OCI-LY1 (cell line): ENCODE results near the gene FRAS1.
"Not testable (repeated sequence)": the region's sequence is repeated elsewhere in the genome, so short reads cannot be mapped to it uniquely, and the experiment has no call there.

Experiments used
- H2AFZ ChIP-seq: fragments of 200-600 bp; sonication (generic), shearing (Covaris generic); 2 replicates; pipeline ENCODE4 v1.6.0; 2014; ENCODE audit warnings: antibody characterized with exemption, mild to moderate bottlenecking, low read length
- H3F3A ChIP-seq: fragments of 200-600 bp; sonication (generic), shearing (Covaris generic); 2 replicates; pipeline ENCODE4 v1.6.0; 2014; ENCODE audit warnings: mild to moderate bottlenecking, antibody characterized with exemption, low read length, moderate library complexity; ENCODE audit not compliant: insufficient read depth
- H3K27ac ChIP-seq: fragments of 200-600 bp; sonication (generic); 2 replicates; pipeline ENCODE4 v1.5.1; 2014; ENCODE audit warnings: low read length, mixed run types, mild to moderate bottlenecking, low read depth; ENCODE audit not compliant: poor library complexity, severe bottlenecking
- H3K27me3 ChIP-seq: fragments of 200-600 bp; sonication (generic); 2 replicates; pipeline ENCODE4 v1.6.0; 2014; ENCODE audit warnings: antibody characterized with exemption, mild to moderate bottlenecking, low read length, moderate library complexity; ENCODE audit not compliant: insufficient read depth
- H3K36me3 ChIP-seq: fragments of 200-600 bp; sonication (generic); 2 replicates; pipeline ENCODE4 v1.6.1; 2014; ENCODE audit warnings: mild to moderate bottlenecking, antibody characterized with exemption, low read length, moderate library complexity, mixed read lengths; ENCODE audit not compliant: insufficient read depth
- H3K4me1 ChIP-seq: fragments of 200-600 bp; sonication (generic); 2 replicates; pipeline ENCODE4 v1.5.1; 2014; ENCODE audit warnings: mild to moderate bottlenecking, low read length, moderate library complexity; ENCODE audit not compliant: insufficient read depth, severe bottlenecking
- H3K4me2 ChIP-seq: fragments of 200-600 bp; sonication (generic), shearing (Covaris generic); 2 replicates; pipeline ENCODE4 v1.6.1; 2014; ENCODE audit warnings: low read length
- H3K4me3 ChIP-seq: fragments of 200-600 bp; sonication (generic); 2 replicates; pipeline ENCODE4 v1.5.1; 2014; ENCODE audit warnings: low read length, low read depth, mild to moderate bottlenecking, mixed read lengths; ENCODE audit not compliant: poor library complexity, severe bottlenecking
- H3K79me2 ChIP-seq: fragments of 200-600 bp; shearing (Covaris generic); 2 replicates; pipeline ENCODE4 v1.6.1; 2016; ENCODE audit warnings: mixed run types, low read length, mixed read lengths; ENCODE audit not compliant: insufficient read depth
- H3K9ac ChIP-seq: fragments of 200-600 bp; sonication (generic), shearing (Covaris generic); 2 replicates; pipeline ENCODE4 v1.6.1; 2014; ENCODE audit warnings: mild to moderate bottlenecking, low read length, mixed read lengths
- H3K9me2 ChIP-seq: fragments of 200-600 bp; sonication (generic), shearing (Covaris generic); 2 replicates; pipeline ENCODE4 v1.6.1; 2014; ENCODE audit warnings: low read depth, mild to moderate bottlenecking, low read length, mixed read lengths
- H3K9me3 ChIP-seq: fragments of 200-600 bp; shearing (Covaris generic); 2 replicates; pipeline ENCODE4 v1.6.1; 2014; ENCODE audit warnings: low read length, mixed read lengths
- H4K20me1 ChIP-seq: fragments of 200-600 bp; sonication (generic), shearing (Covaris generic); 2 replicates; pipeline ENCODE4 v1.6.0; 2016; ENCODE audit warnings: mild to moderate bottlenecking, low read length; ENCODE audit not compliant: insufficient read depth
- CTCF ChIP-seq: fragments of 200-600 bp; sonication (generic), shearing (Covaris generic); IDR thresholded peaks from 2 replicates; pipeline ENCODE4 v1.5.1; 2017; ENCODE audit warnings: mild to moderate bottlenecking, antibody characterized with exemption, low read length, moderate library complexity, mixed read lengths
- EZH2 ChIP-seq: fragments of 200-600 bp; sonication (generic), shearing (Covaris generic); IDR thresholded peaks from 2 replicates; pipeline ENCODE4 v1.8.0; 2017; ENCODE audit warnings: borderline replicate concordance, mixed run types, mild to moderate bottlenecking, antibody characterized with exemption, low read length, moderate library complexity, mixed read lengths

The FRAS1 gene

GRCh38 chr4:78121338-78121904 lies 64.3 kb downstream of the FRAS1 start:
- H3K27me3 ChIP-seq: no peaks in the 10 kb centered on the region
- no peaks in the 10 kb centered on the region for H3K9me2 ChIP-seq
- H3K9ac ChIP-seq: no peak overlapping the region
- no peaks in the 10 kb centered on the region for H3K4me1 ChIP-seq
- no peak overlapping the region for H3K4me2 ChIP-seq
- no peak for TF ChIP-seq EZH2
- no peak overlapping the region for H3K4me3 ChIP-seq
- no peaks in the 10 kb centered on the region for H3F3A ChIP-seq
- H3K79me2 ChIP-seq: no peaks in the 10 kb centered on the region
- no peaks in the 10 kb centered on the region for H3K36me3 ChIP-seq
- no peaks in the 10 kb centered on the region for H3K9me3 ChIP-seq
- no peak overlapping the region for H3K27ac ChIP-seq
- H4K20me1 ChIP-seq: no peaks in the 10 kb centered on the region
- H2AFZ ChIP-seq: no peak overlapping the region

GRCh38 chr4:78125834-78126331 lies 68.8 kb downstream of the FRAS1 start:
- H2AFZ ChIP-seq, H4K20me1 ChIP-seq, H3K27ac ChIP-seq, H3F3A ChIP-seq, H3K9me2 ChIP-seq, H3K9ac ChIP-seq, H3K4me2 ChIP-seq, H3K27me3 ChIP-seq, H3K36me3 ChIP-seq, H3K9me3 ChIP-seq, H3K79me2 ChIP-seq, H3K4me3 ChIP-seq, H3K4me1 ChIP-seq: not testable (repeated sequence)

GRCh38 chr4:78129383-78130108 lies 72.4 kb downstream of the FRAS1 start:
- H3K4me3 ChIP-seq: no peak overlapping the region
- no peaks in the 10 kb centered on the region for H3K9me3 ChIP-seq
- H3F3A ChIP-seq: no peaks in the 10 kb centered on the region
- no peak overlapping the region for H3K27ac ChIP-seq
- H3K4me1 ChIP-seq: no peaks in the 10 kb centered on the region
- no peaks in the 10 kb centered on the region for H3K27me3 ChIP-seq
- H3K36me3 ChIP-seq: no peaks in the 10 kb centered on the region
- no peaks in the 10 kb centered on the region for H4K20me1 ChIP-seq
- no peak overlapping the region for H3K4me2 ChIP-seq
- no peak overlapping the region for H2AFZ ChIP-seq
- no peaks in the 10 kb centered on the region for H3K9me2 ChIP-seq
- no peak overlapping the region for H3K9ac ChIP-seq
- TF ChIP-seq EZH2: no peak
- TF ChIP-seq CTCF: no peak
- no peaks in the 10 kb centered on the region for H3K79me2 ChIP-seq

GRCh38 chr4:78131403-78131802 lies 74.3 kb downstream of the FRAS1 start:
- no peak overlapping the region for H3K27ac ChIP-seq
- H3K79me2 ChIP-seq: no peaks in the 10 kb centered on the region
- H3K4me1 ChIP-seq: no peaks in the 10 kb centered on the region
- no peaks in the 10 kb centered on the region for H3F3A ChIP-seq
- H3K4me3 ChIP-seq: no peak overlapping the region
- no peak for TF ChIP-seq CTCF
- no peak for TF ChIP-seq EZH2
- no peaks in the 10 kb centered on the region for H3K36me3 ChIP-seq
- no peaks in the 10 kb centered on the region for H3K9me2 ChIP-seq
- no peak overlapping the region for H3K9ac ChIP-seq
- H3K9me3 ChIP-seq: no peaks in the 10 kb centered on the region
- no peak overlapping the region for H2AFZ ChIP-seq
- H3K27me3 ChIP-seq: no peaks in the 10 kb centered on the region
- H4K20me1 ChIP-seq: no peaks in the 10 kb centered on the region
- no peak overlapping the region for H3K4me2 ChIP-seq
